SK-MEL-5 (cell line): ENCODE measurements around the gene ADORA2B. TPM values are rescaled to one million over a fixed set of nuclear protein-coding genes. Genes with fewer than 3 reads are reported as not detected.
A peak's percentile ranks its signal among the peaks of the same experiment; 100 is the strongest.
"Not testable (repeated sequence)": the region's sequence is repeated elsewhere in the genome, so short reads cannot be mapped to it uniquely, and the experiment has no call there.

Experiments
- DNase-seq: peaks from one replicate; pipeline ENCODE4 v3.0.0-alpha.2; 2016; ENCODE audit warnings: low read depth, low spot score
- in situ Hi-C: cut with HindIII; loops from 2 replicates; pipeline ENCODE4 v1.10.0; 2016; ENCODE audit warnings: low sequenced_read_pairs, high pct_unique_total_duplicates, low pct_unique_long_range_greater_than_20kb
- total RNA-seq: library from RNA; depleted of rRNA; stranded (reverse); fragments of >200 nt; shearing (Covaris generic); gene quantifications from 2 replicates; pipeline ENCODE4 v1.2.3, GENCODE V29; 2014

Gene ADORA2B
- total RNA-seq, 1 experiment from 2014 or later, result 26.7 TPM

DNA sequence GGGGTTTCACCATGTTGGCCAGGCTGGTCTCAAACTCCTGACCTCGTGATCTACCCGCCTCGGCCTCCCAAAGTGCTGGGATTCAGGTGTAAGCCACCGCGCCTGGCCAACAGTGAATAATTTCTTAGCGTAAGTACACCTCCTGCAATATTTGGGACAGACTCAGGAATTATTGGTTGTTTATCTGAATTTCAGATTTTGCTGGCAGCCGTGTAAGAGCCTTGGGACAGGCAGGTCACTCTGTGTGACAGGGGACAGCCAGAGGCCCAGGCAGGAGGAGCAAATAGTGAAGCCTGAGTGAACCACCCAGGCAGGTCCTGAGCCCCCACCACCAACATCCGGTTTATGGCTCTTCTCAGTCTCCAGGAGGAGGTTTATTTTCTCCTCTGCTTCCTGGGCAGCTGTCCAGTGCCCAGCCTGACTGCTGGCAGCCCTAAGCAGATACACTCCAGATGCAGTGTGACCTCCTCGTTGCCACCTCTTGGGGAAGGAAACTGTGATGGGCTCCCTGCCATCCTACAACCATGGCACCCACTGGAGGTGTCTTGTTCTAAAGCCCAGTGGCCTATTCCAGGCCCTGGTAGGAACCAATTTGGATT lies 26.2 kb upstream of the ADORA2B start:
- DNase-seq, result no peak
- in situ Hi-C loops, result no loop called here

DNA sequence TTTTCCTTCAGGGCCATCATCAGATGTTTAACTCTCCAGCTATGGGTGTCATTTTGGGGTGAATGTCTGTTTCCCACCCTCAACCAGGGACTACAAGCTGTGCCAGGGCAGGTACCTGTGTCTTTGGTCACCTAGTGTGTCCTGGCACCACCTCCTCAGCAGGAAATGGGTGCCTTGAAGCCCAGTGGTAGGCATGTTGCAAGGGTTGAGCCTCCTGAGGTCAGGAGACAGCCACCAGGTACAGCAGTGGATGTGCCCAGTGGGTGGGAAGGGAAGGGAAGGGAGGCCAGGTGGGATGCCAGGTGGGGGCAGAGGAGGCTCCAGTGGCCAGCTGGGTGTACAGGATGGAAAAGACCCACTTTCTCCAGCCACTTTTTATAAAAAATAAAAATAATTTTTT lies 25.5 kb upstream of the ADORA2B start:
- in situ Hi-C loops, result no loop called here

DNA sequence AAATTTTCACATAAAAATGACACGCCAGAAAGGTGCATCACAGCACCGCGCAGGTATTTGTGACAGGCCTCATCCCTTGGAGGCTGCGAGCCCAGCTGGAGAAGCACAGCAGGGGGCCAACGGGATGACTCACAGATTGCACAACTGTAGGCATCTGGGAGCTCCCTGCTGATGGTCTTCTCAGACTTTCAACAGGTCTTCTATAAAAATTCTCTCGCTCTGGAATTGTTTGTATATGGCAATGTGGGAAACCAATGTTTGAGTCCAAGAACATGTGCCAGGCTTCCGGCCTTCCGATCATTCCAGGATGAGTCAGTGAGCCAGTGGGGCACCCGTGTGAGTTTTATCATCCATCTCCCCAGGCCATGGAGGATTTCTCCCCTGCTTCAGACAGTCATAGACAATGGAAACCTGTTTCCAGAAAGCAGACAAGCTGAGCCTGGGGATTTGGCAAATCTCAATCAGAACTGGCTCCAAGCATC lies 24.1 kb upstream of the ADORA2B start:
- DNase-seq, result peak; percentile 99
- in situ Hi-C loops, result no loop called here

More for the DNA sequence above, 25.5 kb upstream of the ADORA2B start:
- no peak for DNase-seq

DNA sequence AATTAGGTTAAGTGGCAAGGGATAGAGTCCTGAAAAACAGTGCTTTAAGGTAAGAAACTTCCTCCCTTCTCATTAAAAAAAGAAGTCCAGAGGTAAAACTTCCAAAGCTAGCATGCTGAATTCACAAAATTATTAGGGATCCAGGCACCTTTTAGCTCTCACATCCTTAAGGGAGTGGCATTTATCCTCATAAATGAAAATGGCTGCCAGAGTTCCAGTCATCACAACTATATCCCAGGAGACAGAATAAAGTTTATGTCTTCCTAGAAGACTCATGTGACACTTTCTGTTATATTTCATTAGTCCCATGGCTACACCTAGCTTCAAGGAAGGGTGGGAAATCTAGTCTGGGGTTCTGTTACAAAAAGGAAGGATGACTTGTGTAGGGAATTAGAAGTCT lies 23.3 kb upstream of the ADORA2B start:
- in situ Hi-C loops, result no loop called here
- no peak for DNase-seq

DNA sequence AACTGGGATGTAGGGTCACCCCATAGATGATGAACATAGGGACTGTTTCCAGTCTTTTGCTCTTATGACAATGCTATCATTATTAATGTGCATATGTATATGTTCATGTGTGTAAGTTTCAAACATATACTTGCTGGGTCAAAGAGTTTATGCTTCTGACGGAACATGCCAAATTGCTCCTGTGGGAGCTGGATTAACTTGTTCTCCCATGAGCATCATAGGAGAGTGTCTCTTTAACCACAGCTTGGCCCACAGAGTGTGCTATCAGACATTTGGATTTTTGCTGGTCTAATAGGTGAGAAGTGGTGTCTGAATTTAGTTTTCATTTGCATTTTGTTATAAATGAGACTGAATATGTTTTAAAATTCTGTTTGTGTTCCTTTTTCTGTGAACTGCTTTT lies 22.3 kb upstream of the ADORA2B start:
- in situ Hi-C loops, result no loop called here
- no peak for DNase-seq

DNA sequence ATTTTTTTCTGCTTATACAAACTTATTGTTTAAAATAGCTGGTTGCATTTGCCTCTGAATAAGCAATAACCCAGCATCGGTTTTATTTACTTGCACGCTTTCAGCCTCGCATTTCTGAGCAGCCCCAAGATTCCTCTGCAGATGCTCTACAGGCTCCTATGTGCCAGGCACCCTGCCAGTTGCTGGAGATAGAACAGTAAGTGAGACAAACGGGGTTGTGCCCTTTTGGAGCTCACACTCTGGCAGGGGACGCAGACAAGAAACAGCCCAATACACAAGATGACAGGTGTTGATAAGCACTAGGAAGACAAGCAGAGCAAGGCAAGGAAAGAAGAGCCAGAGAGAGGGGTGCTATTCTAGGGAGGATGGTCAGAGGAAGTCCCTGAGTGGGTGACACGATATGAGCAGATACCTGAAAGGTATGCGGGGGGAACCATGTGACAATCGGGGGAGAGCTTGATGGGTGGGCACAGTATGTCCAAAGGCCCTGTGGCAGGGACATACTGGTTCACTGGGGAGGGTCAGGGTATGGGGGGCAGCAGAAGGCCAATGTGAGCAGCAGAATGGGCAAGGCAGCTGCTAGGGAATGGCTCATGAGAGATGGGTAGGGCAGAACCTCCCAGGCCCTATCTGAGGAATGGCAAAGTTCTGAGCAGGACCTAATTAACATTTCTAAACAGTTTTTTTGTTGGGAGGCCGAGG lies 18.7 kb upstream of the ADORA2B start:
- DNase-seq, result no peak
- in situ Hi-C loops, result no loop called here

DNA sequence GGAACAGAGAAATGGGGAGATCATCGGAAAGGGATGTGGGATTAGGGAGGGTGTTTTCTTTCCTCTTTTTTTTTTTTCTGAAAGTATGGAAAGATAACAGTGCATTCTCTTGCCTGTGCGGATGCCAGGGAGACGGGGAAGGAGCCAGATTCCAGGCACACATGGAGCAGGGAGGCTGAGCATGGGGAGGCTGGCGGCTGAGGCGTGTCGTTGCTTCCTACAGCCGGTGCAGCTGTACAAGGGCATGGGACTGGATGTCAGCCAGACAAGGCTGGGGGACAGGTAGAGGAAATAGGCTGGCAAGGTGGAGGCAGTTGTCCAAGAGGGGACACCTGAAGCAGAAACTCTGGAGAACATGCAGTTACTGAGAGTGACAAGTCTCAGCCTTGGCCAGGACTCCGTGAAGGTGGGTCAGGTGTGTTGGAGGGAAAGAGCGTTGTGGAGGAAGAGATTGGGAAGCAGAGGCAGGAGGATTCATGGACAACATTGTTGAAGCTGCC lies 16.6 kb upstream of the ADORA2B start:
- in situ Hi-C loops, result no loop called here
- DNase-seq, result no peak

DNA sequence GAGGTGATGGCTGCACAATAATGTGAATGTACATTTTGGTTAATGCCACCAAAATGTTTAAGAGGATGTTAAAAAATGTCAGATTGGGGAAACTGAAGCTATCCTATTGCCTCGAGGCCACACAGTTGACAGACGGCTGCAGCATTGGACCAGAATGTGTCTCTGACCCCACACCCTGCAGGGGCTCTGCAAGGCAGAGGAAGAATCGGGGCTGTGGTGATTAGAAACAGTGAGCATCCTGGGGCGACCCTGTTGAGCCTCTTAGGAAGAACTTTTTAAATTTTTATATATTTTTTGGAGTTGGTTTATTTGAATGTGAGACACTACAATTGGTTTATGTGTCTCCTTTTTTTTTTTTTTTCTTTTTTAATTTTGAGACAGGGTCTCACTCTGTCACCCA lies 15.0 kb upstream of the ADORA2B start:
- in situ Hi-C loops, result no loop called here
- no peak for DNase-seq

DNA sequence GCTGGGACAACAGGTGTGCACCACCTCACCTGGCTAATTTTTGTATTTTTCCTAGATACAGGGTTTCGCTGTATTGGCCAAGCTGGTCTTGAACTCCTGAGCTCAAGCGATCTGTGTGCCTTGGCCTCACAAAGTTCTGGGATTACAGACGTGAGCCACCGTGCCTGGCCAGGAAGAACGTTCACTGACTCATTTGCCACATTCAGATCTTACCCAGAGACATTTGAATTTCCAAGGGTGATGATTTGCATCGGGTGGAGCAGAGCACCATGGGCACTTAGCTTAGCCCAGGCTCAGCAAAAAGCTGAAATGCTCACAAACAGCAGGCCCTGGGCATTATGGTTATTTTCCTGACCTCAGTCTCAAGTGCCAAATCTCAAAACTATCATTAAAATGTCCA lies 14.5 kb upstream of the ADORA2B start:
- in situ Hi-C loops, result no loop called here
- no peak for DNase-seq

DNA sequence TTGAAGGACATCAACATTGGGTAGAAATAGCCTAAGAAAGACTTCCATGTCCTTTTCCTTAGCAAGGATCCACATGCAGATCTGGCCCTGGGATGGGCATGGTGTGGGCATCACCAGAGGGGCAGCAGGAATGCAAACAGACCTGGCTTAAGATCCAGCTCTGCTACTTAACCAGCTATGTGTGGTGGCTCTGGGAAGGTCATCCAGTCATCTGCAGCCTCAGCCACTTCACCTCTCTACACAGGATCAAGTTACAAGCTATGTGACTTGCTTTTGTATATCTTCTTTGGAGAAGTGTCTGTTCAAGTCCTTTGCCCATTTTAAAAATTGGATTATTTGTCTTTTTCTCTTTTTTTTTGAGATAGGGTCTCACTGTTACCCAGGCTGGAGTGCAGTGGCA lies 13.5 kb upstream of the ADORA2B start:
- in situ Hi-C loops, result no loop called here
- DNase-seq, result no peak

DNA sequence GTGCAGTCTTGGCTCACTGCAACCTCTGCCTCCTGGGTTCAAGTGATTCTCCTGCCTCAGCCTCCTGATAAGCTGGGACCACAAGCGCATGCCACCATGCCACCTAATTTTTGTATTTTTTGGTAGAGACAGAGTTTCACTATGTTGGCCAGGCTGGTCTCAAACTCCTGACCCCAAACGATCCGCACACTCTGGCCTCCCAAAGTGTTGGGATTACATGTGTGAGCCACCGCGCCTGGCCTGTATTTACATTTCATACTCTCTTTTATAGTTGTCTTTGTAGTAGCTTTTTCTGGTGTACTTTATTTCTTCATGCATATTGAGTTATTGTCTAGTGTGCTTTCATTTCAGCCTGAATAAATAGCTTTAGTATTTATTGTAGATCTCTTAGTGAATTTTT lies 10.1 kb upstream of the ADORA2B start:
- in situ Hi-C loops, result no loop called here
- DNase-seq, result no peak

DNA sequence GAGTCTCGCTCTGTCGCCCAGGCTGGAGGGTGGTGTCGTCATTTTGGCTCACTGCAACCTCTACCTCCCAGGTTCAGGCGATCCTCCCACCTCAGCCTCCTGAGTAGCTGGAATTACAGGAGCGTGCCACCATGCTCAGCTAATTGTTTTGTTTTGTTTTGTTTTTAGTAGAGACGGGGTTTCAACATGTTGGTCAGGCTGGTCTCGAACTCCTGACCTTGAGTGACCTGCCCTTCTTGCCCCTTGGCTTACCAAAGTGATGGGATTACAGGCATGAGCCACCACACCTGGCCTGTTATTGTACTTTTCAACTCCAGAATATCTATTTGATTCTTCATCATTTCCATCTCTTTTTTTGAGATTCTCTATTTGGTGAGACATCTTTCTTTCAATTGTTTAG lies 9.0 kb upstream of the ADORA2B start:
- no peak for DNase-seq
- in situ Hi-C loops, result no loop called here

DNA sequence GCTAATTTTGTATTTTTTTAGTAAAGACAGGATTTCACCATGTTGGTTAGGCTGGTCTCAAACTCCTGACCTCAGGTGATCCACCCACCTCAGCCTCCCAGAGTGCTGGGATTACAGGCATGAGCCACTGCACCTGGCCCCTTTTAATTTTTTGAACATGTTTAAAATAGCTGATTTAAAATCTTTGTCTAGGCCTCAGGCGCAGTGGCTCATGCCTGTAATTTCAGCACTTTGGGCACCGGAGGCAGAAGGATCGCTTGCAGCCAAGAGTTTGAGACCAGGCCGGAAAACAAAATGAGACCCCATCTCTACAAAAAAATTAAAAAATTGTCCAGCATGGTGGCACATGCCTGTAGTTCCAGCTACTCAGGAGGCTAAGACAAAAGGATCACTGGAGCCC lies 8.4 kb upstream of the ADORA2B start:
- DNase-seq, in situ Hi-C loops: not testable (repeated sequence)

DNA sequence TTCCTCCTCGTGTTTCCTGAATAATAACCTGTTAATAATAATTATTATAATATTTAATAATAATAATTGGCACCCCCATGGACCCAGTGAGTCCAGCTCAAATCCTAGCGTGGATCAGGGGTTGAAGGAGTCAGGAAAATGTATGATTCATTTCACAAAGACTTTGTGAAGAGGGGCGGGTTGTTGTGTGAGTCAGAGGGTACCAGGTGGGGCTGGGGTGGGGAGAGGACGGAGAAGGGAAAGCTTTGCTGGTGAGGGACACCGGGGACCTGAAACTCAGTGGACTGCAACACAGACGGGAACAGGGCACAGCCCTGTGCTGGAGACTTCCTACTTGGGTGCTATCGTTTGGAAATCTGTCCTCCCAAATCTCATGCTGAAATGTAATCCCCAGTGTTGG lies 3.1 kb upstream of the ADORA2B start:
- DNase-seq, result no peak

DNA sequence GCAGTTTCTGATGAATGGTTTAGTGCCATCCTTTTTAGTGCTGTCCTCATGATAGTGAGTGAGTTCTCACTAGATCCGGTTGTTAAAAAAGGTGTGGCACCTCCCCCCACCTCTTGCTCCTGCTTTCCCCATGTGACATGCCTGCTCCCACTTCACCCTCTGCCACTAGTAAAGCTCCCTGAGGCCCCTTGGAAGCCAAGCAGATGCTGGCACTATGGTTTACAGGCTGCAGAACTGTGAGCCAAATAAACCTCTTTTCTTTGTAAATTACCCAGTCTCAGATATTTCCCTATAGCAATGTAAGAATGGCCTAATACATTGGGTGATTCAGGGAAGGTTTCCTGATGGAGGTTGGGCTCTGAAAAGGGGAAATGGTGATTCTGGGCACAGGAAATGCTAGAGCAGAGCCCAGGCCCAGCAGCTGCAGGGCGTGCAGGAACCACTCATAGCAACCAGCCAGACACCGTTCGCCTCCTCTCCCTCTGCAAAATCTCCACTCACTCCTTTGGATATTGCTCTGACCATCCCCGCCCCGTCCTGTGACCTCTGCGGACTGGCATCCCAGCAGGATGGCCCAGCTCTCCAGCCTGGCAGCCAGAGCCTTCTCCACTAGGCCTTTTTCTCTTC lies 2.6 kb upstream of the ADORA2B start:
- DNase-seq, result no peak
- in situ Hi-C loops, result no loop called here

More for the DNA sequence above, 3.1 kb upstream of the ADORA2B start:
- in situ Hi-C loops, result no loop called here

DNA sequence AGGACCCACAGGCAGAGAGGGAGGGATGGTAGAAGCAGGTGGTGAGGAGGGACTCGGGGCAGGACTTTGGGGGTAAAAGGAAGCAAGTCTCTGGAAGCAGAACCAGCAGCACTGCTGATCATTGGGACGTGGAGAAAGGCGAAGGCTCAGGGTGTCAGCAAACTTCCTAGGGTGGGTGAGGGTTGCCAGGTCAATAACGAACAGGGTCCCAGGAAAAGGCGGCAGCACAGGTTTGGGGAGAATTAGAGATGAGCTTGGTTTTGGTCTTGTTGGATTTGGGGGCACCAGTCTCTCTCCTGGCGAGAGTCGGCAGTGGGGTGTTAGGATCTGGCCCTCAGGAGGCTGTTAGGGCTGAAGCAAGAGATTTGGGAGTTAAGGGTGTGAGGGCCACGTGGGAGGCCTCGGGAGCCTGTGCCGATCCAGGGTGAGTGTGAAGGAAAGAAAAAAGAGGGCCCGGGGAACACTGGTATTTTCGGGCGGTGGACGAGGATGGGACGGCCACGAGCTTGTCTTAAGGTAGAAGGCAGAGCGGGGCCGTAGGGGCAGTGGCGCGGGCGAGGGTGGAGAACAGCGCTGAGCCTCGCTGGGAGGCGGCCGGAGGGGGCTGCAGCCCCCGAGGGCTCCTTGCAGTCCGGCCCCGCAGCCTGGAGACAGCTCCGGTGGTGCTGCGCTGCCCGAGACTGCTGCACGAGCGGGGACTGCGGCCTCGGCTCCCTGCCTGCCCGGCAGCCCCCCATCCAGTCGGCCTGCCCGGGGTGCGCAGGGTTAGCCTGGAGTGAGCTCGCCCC lies 765 bp upstream of the ADORA2B start:
- in situ Hi-C loops, result no loop called here
- DNase-seq, result no peak

DNA sequence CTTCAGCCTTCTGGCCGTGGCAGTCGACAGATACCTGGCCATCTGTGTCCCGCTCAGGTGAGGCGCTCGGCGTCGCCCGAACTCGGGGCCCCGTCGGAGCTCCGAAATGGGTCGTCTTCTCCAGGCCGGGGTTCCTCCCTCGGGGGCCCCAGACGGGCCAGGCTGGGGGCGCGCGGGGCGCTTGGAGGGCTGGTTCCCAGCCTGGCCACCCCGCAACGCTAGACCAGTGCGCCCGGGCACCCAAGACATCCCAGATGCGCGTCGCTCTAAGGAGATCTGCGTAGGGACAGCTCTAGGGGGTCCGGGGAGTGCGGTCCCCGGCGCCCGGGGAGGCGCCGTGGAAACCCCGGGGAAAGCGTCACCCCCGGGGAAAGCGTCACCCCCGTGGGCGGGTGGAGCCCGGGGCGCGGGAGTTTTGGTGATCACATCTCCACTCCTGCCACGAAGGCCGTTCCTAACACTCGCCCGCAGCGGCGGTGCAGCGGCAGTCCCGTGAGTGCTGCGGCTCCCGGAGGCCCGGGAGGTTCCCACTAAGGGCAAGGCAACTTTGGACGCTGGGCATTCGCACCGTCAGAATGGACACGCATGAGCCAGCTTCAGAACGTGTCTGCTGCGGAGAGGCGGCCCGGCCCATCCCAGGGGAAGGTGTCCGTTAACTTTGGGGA lies 729 bp downstream of the ADORA2B start:
- DNase-seq, result no peak
- in situ Hi-C loops, result no loop called here
